HCT116 (cell line): ENCODE data around the gene CTDSPL2. TPM values are rescaled to one million over a fixed set of nuclear protein-coding genes. Genes with fewer than 3 reads are reported as not detected.

ENCODE experiments used
- ATAC-seq: fragments of 200-7000 bp; cut with Tn5 transposase; 2 replicates; pipeline ENCODE4 v1.9.1; 2020; ENCODE audit warnings: mild to moderate bottlenecking, moderate library complexity
- BruUV-seq: library from RNA; stranded (reverse); fragments of 400-500 nt; replicated peaks from 2 replicates; lab custom pipeline; 2021; lab: Mats Ljungman, UMichigan
- CTCF ChIA-PET: fragments of 300-600 bp; sonication (Branson Sonifier 250); formaldehyde crosslinking; loops from one replicate; lab custom pipeline; 2021; ENCODE audit warnings: antibody characterized with exemption; lab: Charles Lee
- POLR2A ChIA-PET: fragments of 300-600, 350-600 bp; sonication (Branson Sonifier 250); formaldehyde crosslinking; loops from one replicate; lab custom pipeline; 2021; ENCODE audit warnings: antibody characterized with exemption; lab: Charles Lee
- RAD21 ChIA-PET, 2 experiments: fragments of 300-600 bp; sonication (Branson Sonifier 250); formaldehyde crosslinking; loops; one replicate each; lab custom pipeline; 2023; ENCODE audit warnings: low total read pairs in 2 of 2; ENCODE audit not compliant: uncharacterized antibody in 2 of 2, unreplicated experiment in 2 of 2, low non-redundant PET in 1 of 2; lab: Charles Lee
- DNase-seq: peaks from one replicate; pipeline ENCODE4 v3.0.0-alpha.2; 2010; ENCODE audit warnings: low read depth, low spot score
- H2AFZ ChIP-seq: fragments of 200-600 bp; shearing (Covaris generic), sonication (generic); 2 replicates; pipeline ENCODE4 v1.6.1; 2017; ENCODE audit warnings: low read depth, mixed run types, mixed read lengths, antibody characterized with exemption, low read length; ENCODE audit not compliant: poor library complexity, severe bottlenecking
- H3K27ac ChIP-seq: 2 replicates; pipeline ENCODE4 v1.5.1; 2012; ENCODE audit warnings: low read depth, low read length
- H3K27me3 ChIP-seq: fragments of 200-600 bp; sonication (generic); 2 replicates; pipeline ENCODE4 v1.6.1; 2016; ENCODE audit warnings: mixed run types, low read length, mixed read lengths; ENCODE audit not compliant: insufficient read depth
- H3K36me3 ChIP-seq, 2 experiments: fragments of 200-500 bp in 1 of 2; fragments of 200-600 bp in 1 of 2; sonication (Bioruptor generic) in 1 of 2; sonication (generic) in 1 of 2; 2 replicates each; pipeline versions ENCODE4 v1.5.1 to v1.6.1; 2014 to 2016; ENCODE audit warnings: low read length in 2 of 2, inconsistent platforms in 1 of 2, mixed read lengths in 1 of 2, mixed run types in 1 of 2; ENCODE audit not compliant: insufficient read depth in 2 of 2, control insufficient read depth in 1 of 2
- H3K4me1 ChIP-seq, 2 experiments: fragments of 200-600 bp in 1 of 2; sonication (generic) in 1 of 2; 2 replicates each; pipeline versions ENCODE4 v1.5.1 to v1.6.1; 2012 to 2017; ENCODE audit warnings: low read length in 2 of 2, inconsistent platforms in 1 of 2, mild to moderate bottlenecking in 1 of 2, mixed read lengths in 1 of 2, mixed run types in 1 of 2, moderate library complexity in 1 of 2; ENCODE audit not compliant: insufficient read depth in 2 of 2, control insufficient read depth in 1 of 2
- H3K4me2 ChIP-seq: fragments of 200-600 bp; sonication (generic); 2 replicates; pipeline ENCODE4 v1.6.1; 2017; ENCODE audit warnings: mixed run types, low read length, mixed read lengths
- H3K4me3 ChIP-seq, 2 experiments: fragments of 200-600 bp in 1 of 2; sonication (generic) in 1 of 2; replicated peaks in 1 of 2; 2 replicates each; pipeline ENCODE4 v1.5.1; 2011 to 2016; ENCODE audit warnings: low read length in 2 of 2, control low read depth in 1 of 2, low read depth in 1 of 2, mild to moderate bottlenecking in 1 of 2, mixed read lengths in 1 of 2, mixed run types in 1 of 2
- H3K79me2 ChIP-seq: fragments of 200-600 bp; sonication (generic); 2 replicates; pipeline ENCODE4 v1.6.1; 2017; ENCODE audit warnings: mild to moderate bottlenecking, mixed run types, low read length, moderate library complexity, mixed read lengths; ENCODE audit not compliant: insufficient read depth
- H3K9ac ChIP-seq: fragments of 200-600 bp; sonication (generic); 2 replicates; pipeline ENCODE4 v1.6.1; 2016; ENCODE audit warnings: low read length, mixed read lengths
- H3K9me2 ChIP-seq: fragments of 200-600 bp; sonication (generic), shearing (Covaris generic); 2 replicates; pipeline ENCODE4 v1.6.1; 2017; ENCODE audit warnings: mixed run types, mild to moderate bottlenecking, moderate library complexity; ENCODE audit not compliant: insufficient read depth
- H3K9me3 ChIP-seq, 2 experiments: fragments of 200-500 bp in 1 of 2; fragments of 200-600 bp in 1 of 2; sonication (Bioruptor generic) in 1 of 2; sonication (generic) in 1 of 2; 2 replicates each; pipeline ENCODE4 v1.6.1; 2014 to 2017; ENCODE audit warnings: low read length in 2 of 2, mixed read lengths in 2 of 2, inconsistent platforms in 1 of 2, low read depth in 1 of 2, mild to moderate bottlenecking in 1 of 2, mixed run types in 1 of 2, moderate library complexity in 1 of 2; ENCODE audit not compliant: control insufficient read depth in 1 of 2, insufficient read depth in 1 of 2
- H4K20me1 ChIP-seq: fragments of 200-600 bp; sonication (generic), shearing (Covaris generic); 2 replicates; pipeline ENCODE4 v1.6.1; 2017; ENCODE audit warnings: mixed run types, mild to moderate bottlenecking, moderate library complexity; ENCODE audit not compliant: insufficient read depth
- CBX3 ChIP-seq: IDR thresholded peaks from 2 replicates; pipeline ENCODE4 v1.6.1; 2012; ENCODE audit warnings: low read depth
- CEBPB ChIP-seq: IDR thresholded peaks from 2 replicates; pipeline ENCODE4 v1.6.1; 2012; ENCODE audit warnings: low read depth
- EGR1 ChIP-seq: IDR thresholded peaks from 2 replicates; pipeline ENCODE4 v1.6.1; 2012; ENCODE audit warnings: low read depth
- ELF1 ChIP-seq: IDR thresholded peaks from 2 replicates; pipeline ENCODE4 v1.6.1; 2012; ENCODE audit warnings: low read depth, borderline replicate concordance
- EZH2phosphoT487 ChIP-seq: fragments of 200-600 bp; IDR thresholded peaks from 2 replicates; pipeline ENCODE4 v1.6.1; 2018; ENCODE audit warnings: antibody characterized with exemption, borderline replicate concordance
- FOSL1 ChIP-seq: IDR thresholded peaks from 2 replicates; pipeline ENCODE4 v1.6.1; 2012; ENCODE audit warnings: low read depth
- JUND ChIP-seq: IDR thresholded peaks from 2 replicates; pipeline ENCODE4 v1.6.1; 2012
- POLR2A ChIP-seq: IDR thresholded peaks from 2 replicates; pipeline ENCODE4 v1.7.0; 2011; ENCODE audit warnings: borderline replicate concordance; ENCODE audit not compliant: insufficient read depth, insufficient read length; ENCODE audit errors: extremely low read depth
- POLR2AphosphoS5 ChIP-seq: IDR thresholded peaks from 2 replicates; pipeline ENCODE4 v1.6.1; 2011; ENCODE audit warnings: mild to moderate bottlenecking, low read depth, low read length, moderate library complexity
- RAD21 ChIP-seq: IDR thresholded peaks from 2 replicates; pipeline ENCODE4 v1.6.1; 2012; ENCODE audit warnings: low read depth, mild to moderate bottlenecking
- SIN3A ChIP-seq: IDR thresholded peaks from 2 replicates; pipeline ENCODE4 v1.6.1; 2012; ENCODE audit warnings: low read depth
- SP1 ChIP-seq: IDR thresholded peaks from 2 replicates; pipeline ENCODE4 v1.6.1; 2012; ENCODE audit warnings: low read depth
- SRF ChIP-seq: IDR thresholded peaks from 2 replicates; pipeline ENCODE4 v1.6.1; 2012; ENCODE audit warnings: low read depth
- TCF7L2 ChIP-seq: IDR thresholded peaks from 2 replicates; pipeline ENCODE4 v1.7.0; 2011; ENCODE audit warnings: borderline replicate concordance, inconsistent platforms; ENCODE audit not compliant: insufficient read depth, insufficient read length; ENCODE audit errors: extremely low read depth
- YY1 ChIP-seq: IDR thresholded peaks from 2 replicates; pipeline ENCODE4 v1.6.1; 2011; ENCODE audit warnings: low read length, low read depth, moderate library complexity, mild to moderate bottlenecking; ENCODE audit not compliant: insufficient replicate concordance; ENCODE audit errors: extremely low read depth
- intact Hi-C: fragments of 100-400 bp; cut with micrococcal nuclease; formaldehyde crosslinking; loops from 2 replicates; pipeline ENCODE4 v1.10.0; 2022
- total RNA-seq: library from RNA; stranded (reverse); gene quantifications from one replicate; pipeline ENCODE4 v1.2.1, GENCODE V29; 2021; ENCODE audit not compliant: unreplicated experiment
- TF ChIP-seq, protein P1 (sequence below): IDR thresholded peaks from 2 replicates; pipeline ENCODE4 v1.6.1; 2011; ENCODE audit warnings: mild to moderate bottlenecking, low read length, moderate library complexity; ENCODE audit not compliant: insufficient replicate concordance; ENCODE audit errors: extremely low read depth
- TF ChIP-seq, protein P2 (sequence below): IDR thresholded peaks from 2 replicates; pipeline ENCODE4 v1.6.1; 2012; ENCODE audit warnings: low read depth
- TF ChIP-seq, protein P3 (sequence below): IDR thresholded peaks from 2 replicates; pipeline ENCODE4 v1.6.1; 2012

The CTDSPL2 gene
- total RNA-seq, 1 experiment from 2014 or later: 56.0 TPM

DNA sequence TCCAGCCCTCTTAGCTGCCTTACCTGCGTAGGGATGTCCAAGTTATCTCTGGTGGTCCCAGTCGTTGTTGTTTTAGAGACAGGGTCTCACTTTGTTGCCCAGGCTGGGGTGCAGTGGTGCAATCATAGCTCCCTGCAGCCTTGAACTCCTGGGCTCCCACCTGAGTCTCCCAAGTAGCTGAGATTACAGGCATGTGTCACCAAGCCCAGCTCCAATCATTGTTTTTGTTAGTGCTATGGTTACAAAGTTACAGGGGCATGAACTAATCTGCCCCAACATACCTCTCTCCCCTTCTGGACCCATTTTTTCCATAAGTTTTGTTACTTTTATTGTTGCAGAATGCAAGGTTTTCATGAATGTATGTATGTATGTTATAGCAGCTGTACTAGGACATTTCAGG, 54.7 kb downstream of the CTDSPL2 start:
- POLR2A ChIA-PET: interaction anchor here (0.6 kb wide), 1 partner anchor 377 kb away, joined by 3 read pairs; no protein-coding TSS in a partner anchor
- intact Hi-C loops: no loop called here
- no peak for ATAC-seq

More for the DNA sequence above, 54.7 kb downstream of the CTDSPL2 start:
- no peaks in the 10 kb centered on the region for H3K9me3 ChIP-seq
- peaks cover 0 to 5% of the 10 kb centered on the region in 2 experiments; a peak in 1 of 4 replicates for H3K4me1 ChIP-seq
- peaks cover 4 to 9% of the 10 kb centered on the region in 2 experiments; a peak in 2 of 4 replicates for H3K36me3 ChIP-seq
- DNase-seq: no peak
- H3K4me2 ChIP-seq: no peak overlapping the region
- TF ChIP-seq POLR2AphosphoS5 (no peak), SRF (no peak), EGR1 (no peak), SIN3A (no peak), ELF1 (no peak), SP1 (no peak), YY1 (no peak), RAD21 (no peak), CBX3 (no peak), JUND (no peak), CEBPB (no peak), POLR2A (no peak), TCF7L2 (no peak), EZH2phosphoT487 (no peak), FOSL1 (no peak)
- TF ChIP-seq, protein P1, sequence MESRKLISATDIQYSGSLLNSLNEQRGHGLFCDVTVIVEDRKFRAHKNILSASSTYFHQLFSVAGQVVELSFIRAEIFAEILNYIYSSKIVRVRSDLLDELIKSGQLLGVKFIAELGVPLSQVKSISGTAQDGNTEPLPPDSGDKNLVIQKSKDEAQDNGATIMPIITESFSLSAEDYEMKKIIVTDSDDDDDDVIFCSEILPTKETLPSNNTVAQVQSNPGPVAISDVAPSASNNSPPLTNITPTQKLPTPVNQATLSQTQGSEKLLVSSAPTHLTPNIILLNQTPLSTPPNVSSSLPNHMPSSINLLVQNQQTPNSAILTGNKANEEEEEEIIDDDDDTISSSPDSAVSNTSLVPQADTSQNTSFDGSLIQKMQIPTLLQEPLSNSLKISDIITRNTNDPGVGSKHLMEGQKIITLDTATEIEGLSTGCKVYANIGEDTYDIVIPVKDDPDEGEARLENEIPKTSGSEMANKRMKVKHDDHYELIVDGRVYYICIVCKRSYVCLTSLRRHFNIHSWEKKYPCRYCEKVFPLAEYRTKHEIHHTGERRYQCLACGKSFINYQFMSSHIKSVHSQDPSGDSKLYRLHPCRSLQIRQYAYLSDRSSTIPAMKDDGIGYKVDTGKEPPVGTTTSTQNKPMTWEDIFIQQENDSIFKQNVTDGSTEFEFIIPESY: no peak
- TF ChIP-seq, protein P2, sequence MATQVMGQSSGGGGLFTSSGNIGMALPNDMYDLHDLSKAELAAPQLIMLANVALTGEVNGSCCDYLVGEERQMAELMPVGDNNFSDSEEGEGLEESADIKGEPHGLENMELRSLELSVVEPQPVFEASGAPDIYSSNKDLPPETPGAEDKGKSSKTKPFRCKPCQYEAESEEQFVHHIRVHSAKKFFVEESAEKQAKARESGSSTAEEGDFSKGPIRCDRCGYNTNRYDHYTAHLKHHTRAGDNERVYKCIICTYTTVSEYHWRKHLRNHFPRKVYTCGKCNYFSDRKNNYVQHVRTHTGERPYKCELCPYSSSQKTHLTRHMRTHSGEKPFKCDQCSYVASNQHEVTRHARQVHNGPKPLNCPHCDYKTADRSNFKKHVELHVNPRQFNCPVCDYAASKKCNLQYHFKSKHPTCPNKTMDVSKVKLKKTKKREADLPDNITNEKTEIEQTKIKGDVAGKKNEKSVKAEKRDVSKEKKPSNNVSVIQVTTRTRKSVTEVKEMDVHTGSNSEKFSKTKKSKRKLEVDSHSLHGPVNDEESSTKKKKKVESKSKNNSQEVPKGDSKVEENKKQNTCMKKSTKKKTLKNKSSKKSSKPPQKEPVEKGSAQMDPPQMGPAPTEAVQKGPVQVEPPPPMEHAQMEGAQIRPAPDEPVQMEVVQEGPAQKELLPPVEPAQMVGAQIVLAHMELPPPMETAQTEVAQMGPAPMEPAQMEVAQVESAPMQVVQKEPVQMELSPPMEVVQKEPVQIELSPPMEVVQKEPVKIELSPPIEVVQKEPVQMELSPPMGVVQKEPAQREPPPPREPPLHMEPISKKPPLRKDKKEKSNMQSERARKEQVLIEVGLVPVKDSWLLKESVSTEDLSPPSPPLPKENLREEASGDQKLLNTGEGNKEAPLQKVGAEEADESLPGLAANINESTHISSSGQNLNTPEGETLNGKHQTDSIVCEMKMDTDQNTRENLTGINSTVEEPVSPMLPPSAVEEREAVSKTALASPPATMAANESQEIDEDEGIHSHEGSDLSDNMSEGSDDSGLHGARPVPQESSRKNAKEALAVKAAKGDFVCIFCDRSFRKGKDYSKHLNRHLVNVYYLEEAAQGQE: no peak
- TF ChIP-seq, protein P3, sequence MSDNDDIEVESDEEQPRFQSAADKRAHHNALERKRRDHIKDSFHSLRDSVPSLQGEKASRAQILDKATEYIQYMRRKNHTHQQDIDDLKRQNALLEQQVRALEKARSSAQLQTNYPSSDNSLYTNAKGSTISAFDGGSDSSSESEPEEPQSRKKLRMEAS: no peak
- TF ChIP-seq, all 23 proteins: peak for 0
- Histone ChIP-seq H3K9ac (no peak overlapping the region), H3K27ac (no peak overlapping the region), H3K9me2 (no peaks in the 10 kb centered on the region), H4K20me1 (peaks cover 16% of the 10 kb centered on the region), H3K4me3 (no peak overlapping the region), H2AFZ (no peak overlapping the region), H3K79me2 (peaks cover 83% of the 10 kb centered on the region), H3K27me3 (no peaks in the 10 kb centered on the region)
- RAD21 ChIA-PET: no interaction called here
- CTCF ChIA-PET: no interaction called here
- no TSS peak for BruUV-seq
